Transverse colon (tissue), 3 donors: ENCODE results near the gene GAA.

Source experiments
- CTCF ChIP-seq, 5 experiments: fragments of 200-600 bp in 3 of 5; fragments of 450-650 bp in 2 of 5; sonication (generic) in 3 of 5; IDR thresholded peaks; 1 replicate in 2 of 5; 2 replicates in 3 of 5; pipeline ENCODE4 v1.5.1; 2016 to 2017; ENCODE audit warnings: antibody characterized with exemption in 5 of 5, inconsistent platforms in 3 of 5, mild to moderate bottlenecking in 2 of 5, moderate library complexity in 1 of 5
- EP300 ChIP-seq: sonication (generic); formaldehyde crosslinking; IDR thresholded peaks from one replicate; pipeline ENCODE4 v1.6.1; 2017; ENCODE audit warnings: antibody characterized with exemption, low read depth
- POLR2A ChIP-seq: fragments of 450-650 bp; IDR thresholded peaks from one replicate; pipeline ENCODE4 v1.6.1; 2016; ENCODE audit warnings: antibody characterized with exemption, mild to moderate bottlenecking, moderate library complexity

- no peak for TF ChIP-seq CTCF (IDR thresholded peaks at IDR 0.05)
- TF ChIP-seq POLR2A: no peak
- TF ChIP-seq EP300: no peak
Measured at GRCh38 chr17:80107231-80108021, 6.0 kb downstream of the GAA start.
